ENCODE measurements around the gene PTPRE.

DNA sequence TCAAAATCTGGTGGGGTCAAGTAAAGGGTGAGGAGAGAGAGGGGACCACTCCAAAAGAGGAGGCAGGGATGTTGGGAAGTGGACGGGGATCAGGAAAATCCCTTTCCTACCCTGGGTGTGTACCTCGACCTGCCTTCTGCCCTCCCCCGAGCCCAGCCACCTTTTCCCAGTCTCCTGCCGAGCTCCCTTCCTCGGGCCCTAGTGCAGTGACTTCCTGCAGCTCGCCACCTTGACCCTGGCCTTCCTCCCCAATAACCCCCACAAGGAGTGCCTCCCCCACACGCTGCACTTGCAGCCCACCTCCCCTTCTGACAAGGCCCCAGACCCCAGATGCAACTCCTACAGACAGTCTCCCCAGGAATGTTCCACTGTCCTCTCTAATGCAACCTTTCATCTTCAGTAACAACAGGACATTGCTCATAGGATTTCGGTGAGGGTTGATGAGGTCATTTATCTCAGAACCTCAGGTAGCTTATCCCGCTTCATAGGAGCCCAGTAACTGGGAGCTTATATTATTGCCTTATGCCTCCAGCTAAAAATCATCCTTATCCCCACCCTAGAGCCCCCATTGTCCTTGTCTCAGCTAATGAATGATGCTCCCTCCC lies 129.2 kb downstream of the PTPRE start:
- TF ChIP-seq CTCF (IDR thresholded peaks at IDR 0.05) (no peak), POLR2AphosphoS5 (IDR thresholded peaks at IDR 0.05; ENCODE audit: low read depth, low read length) (no peak), SIN3A (IDR thresholded peaks at IDR 0.05; ENCODE audit: borderline replicate concordance, low read depth, low read length) (no peak), FOXJ3 (CRISPR knock-in tag; IDR thresholded peaks at IDR 0.05) (no peak), NRF1 (IDR thresholded peaks at IDR 0.05; ENCODE audit: low read depth, low read length) (no peak), REST (IDR thresholded peaks at IDR 0.05; ENCODE audit: low read depth, low read length) (no peak), RFX5 (IDR thresholded peaks at IDR 0.05; ENCODE audit: low read length) (no peak), GATA2 (CRISPR knock-in tag; IDR thresholded peaks at IDR 0.05) (no peak), RAD21 (IDR thresholded peaks at IDR 0.05; ENCODE audit: low read length) (no peak)
- TF ChIP-seq, protein P1, sequence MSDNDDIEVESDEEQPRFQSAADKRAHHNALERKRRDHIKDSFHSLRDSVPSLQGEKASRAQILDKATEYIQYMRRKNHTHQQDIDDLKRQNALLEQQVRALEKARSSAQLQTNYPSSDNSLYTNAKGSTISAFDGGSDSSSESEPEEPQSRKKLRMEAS (IDR thresholded peaks at IDR 0.05; ENCODE audit: low read depth), result no peak
